Endodermal cell (in vitro differentiated cells): ENCODE measurements around the gene PLCB4. TPM values are rescaled to one million over a fixed set of nuclear protein-coding genes. Genes with fewer than 3 reads are reported as not detected.

Experiments used
- DNase-seq: peaks from one replicate; pipeline ENCODE4 v3.0.0-alpha.2; 2017
- H3K27ac ChIP-seq: 2 replicates; pipeline ENCODE4 v1.5.1; 2013; ENCODE audit warnings: mild to moderate bottlenecking, low read depth, low read length, moderate library complexity
- H3K27me3 ChIP-seq: 2 replicates; pipeline ENCODE4 v1.6.1; 2013; ENCODE audit warnings: mild to moderate bottlenecking, low read length, moderate library complexity; ENCODE audit not compliant: insufficient read depth, control insufficient read depth, poor library complexity, severe bottlenecking
- H3K36me3 ChIP-seq: 2 replicates; pipeline ENCODE4 v1.7.0; 2013; ENCODE audit warnings: mild to moderate bottlenecking, low read length, moderate library complexity; ENCODE audit not compliant: control insufficient read depth, insufficient read depth
- H3K4me1 ChIP-seq: one replicate; pipeline ENCODE4 v1.7.0; 2013; ENCODE audit warnings: low read length; ENCODE audit not compliant: control insufficient read depth, insufficient read depth
- H3K4me3 ChIP-seq: 2 replicates; pipeline ENCODE4 v1.5.1; 2013; ENCODE audit warnings: mild to moderate bottlenecking, low read length, moderate library complexity
- H3K9ac ChIP-seq: 2 replicates; pipeline ENCODE4 v1.6.1; 2013; ENCODE audit warnings: mild to moderate bottlenecking, low read length, moderate library complexity; ENCODE audit not compliant: poor library complexity, severe bottlenecking; ENCODE audit errors: extremely low read depth
- H3K9me3 ChIP-seq: 2 replicates; pipeline ENCODE4 v1.6.1; 2013; ENCODE audit warnings: mild to moderate bottlenecking, low read length, moderate library complexity; ENCODE audit not compliant: control insufficient read depth
- H3K27ac Mint-ChIP-seq: 2 replicates; pipeline ENCODE4 v1.8.0; 2020; ENCODE audit warnings: mixed read lengths
- H3K27me3 Mint-ChIP-seq: 2 replicates; pipeline ENCODE4 v1.8.0; 2021; ENCODE audit warnings: mild to moderate bottlenecking, mixed read lengths; ENCODE audit not compliant: insufficient read depth
- H3K36me3 Mint-ChIP-seq: 2 replicates; pipeline ENCODE4 v1.8.0; 2020; ENCODE audit warnings: low read depth, mixed read lengths
- H3K4me1 Mint-ChIP-seq: 2 replicates; pipeline ENCODE4 v1.8.0; 2020; ENCODE audit warnings: mixed read lengths
- H3K4me3 Mint-ChIP-seq: 2 replicates; pipeline ENCODE4 v1.8.0; 2020; ENCODE audit warnings: mild to moderate bottlenecking, moderate library complexity, mixed read lengths
- H3K9me3 Mint-ChIP-seq: 2 replicates; pipeline ENCODE4 v1.8.0; 2020; ENCODE audit warnings: mild to moderate bottlenecking, mixed read lengths
- CTCF ChIP-seq: fragments of 200-600 bp; sonication (generic); conservative IDR thresholded peaks from 2 replicates; pipeline ENCODE4 v1.5.0; 2021; ENCODE audit warnings: antibody characterized with exemption, mild to moderate bottlenecking
- WGBS, 2 experiments: methylation state at CpG; one replicate each; pipeline versions ENCODE4 v1.1.5 to v1.1.7; 2013; ENCODE audit warnings: missing lambda C conversion rate in 2 of 2, mixed read lengths in 1 of 2; ENCODE audit not compliant: insufficient coverage in 1 of 2, insufficient read length in 1 of 2; 5-methylcytosine and 5-hydroxymethylcytosine counted together
- total RNA-seq, 2 donors: library from RNA; stranded (reverse); fragmentation: NEBNext Ultra II Directional in 1 of 2; extraction: Animal tissue kit (Norgen Biotek cat#: 25700) in 1 of 2; gene quantifications; 2 replicates in 1 of 2; 3 replicates in 1 of 2; pipeline ENCODE4 v1.2.1, GENCODE V29; 2021

PLCB4 gene
- total RNA-seq, 2 donors from 2014 or later = 14.4 to 14.6 TPM

GRCh38 chr20:9110365-9110764 is 41.5 kb downstream of the PLCB4 start:
- Mint-ChIP-seq H3K4me3 (no peak overlapping the region), H3K9me3 (no peaks in the 10 kb centered on the region), H3K27ac (no peak overlapping the region), H3K4me1 (peaks cover 4% of the 10 kb centered on the region), H3K36me3 (no peaks in the 10 kb centered on the region), H3K27me3 (no peaks in the 10 kb centered on the region)
- Histone ChIP-seq H3K27me3 (no peaks in the 10 kb centered on the region), H3K27ac (no peak overlapping the region), H3K9me3 (no peaks in the 10 kb centered on the region), H3K4me3 (no peak overlapping the region), H3K9ac (no peak overlapping the region), H3K36me3 (no peaks in the 10 kb centered on the region), H3K4me1 (no peaks in the 10 kb centered on the region)
- WGBS, 2 experiments = 100% methylated on average over 1 of the region's 1 CpG; no CpG with 5 or more reads in 1 of the 2 experiments
- TF ChIP-seq CTCF = no peak
- DNase-seq = no peak

- Mint-ChIP-seq H3K4me1 (peaks cover 4% of the 10 kb centered on the region), H3K9me3 (no peaks in the 10 kb centered on the region), H3K36me3 (no peaks in the 10 kb centered on the region), H3K4me3 (no peak overlapping the region), H3K27ac (peak overlapping the region; percentile 30), H3K27me3 (no peaks in the 10 kb centered on the region)
- TF ChIP-seq CTCF = no peak
- H3K36me3 ChIP-seq = no peaks in the 10 kb centered on the region
- no peaks in the 10 kb centered on the region for H3K9me3 ChIP-seq
- no peak overlapping the region for H3K9ac ChIP-seq
- H3K27me3 ChIP-seq = no peaks in the 10 kb centered on the region
- no peaks in the 10 kb centered on the region for H3K4me1 ChIP-seq
- H3K27ac ChIP-seq = no peak overlapping the region
- WGBS, 2 experiments = 89 to 93% methylated on average over 2 of the region's 3 CpGs
- no peak overlapping the region for H3K4me3 ChIP-seq
- DNase-seq = no peak
Measured at GRCh38 chr20:9110916-9111432, 42.1 kb downstream of the PLCB4 start.

GRCh38 chr20:9112541-9113515 is 43.9 kb downstream of the PLCB4 start:
- Mint-ChIP-seq H3K9me3 (no peaks in the 10 kb centered on the region), H3K4me1 (peaks cover 4% of the 10 kb centered on the region), H3K36me3 (no peaks in the 10 kb centered on the region), H3K27me3 (no peaks in the 10 kb centered on the region), H3K4me3 (no peak overlapping the region), H3K27ac (no peak overlapping the region)
- H3K27ac ChIP-seq = no peak overlapping the region
- H3K27me3 ChIP-seq = no peaks in the 10 kb centered on the region
- no peak overlapping the region for H3K9ac ChIP-seq
- H3K9me3 ChIP-seq = no peaks in the 10 kb centered on the region
- H3K4me3 ChIP-seq = no peak overlapping the region
- 93 to 96% methylated on average over 2 to 6 of the region's 6 CpGs for WGBS, 2 experiments
- H3K36me3 ChIP-seq = no peaks in the 10 kb centered on the region
- no peak for TF ChIP-seq CTCF
- no peaks in the 10 kb centered on the region for H3K4me1 ChIP-seq
- no peak for DNase-seq
